ENCODE results near the gene AP5Z1.
A peak's percentile ranks its signal among the peaks of the same experiment; 100 is the strongest.

Gene AP5Z1

GRCh38 chr7:4753598-4754432 is 21.6 kb upstream of the AP5Z1 start:
- Mint-ChIP-seq H3K27ac (peak overlapping the region; percentile 69), H3K36me3 (ENCODE audit: low read depth) (peaks cover 66% of the 10 kb centered on the region)

GRCh38 chr7:4754433-4755010 is 20.9 kb upstream of the AP5Z1 start:
- Mint-ChIP-seq H3K36me3 (ENCODE audit: low read depth) (peaks cover 68% of the 10 kb centered on the region), H3K4me1 (ENCODE audit: low read depth) (peaks cover 19% of the 10 kb centered on the region), H3K9me3 (no peaks in the 10 kb centered on the region), H3K4me3 (no peak overlapping the region), H3K27me3 (no peaks in the 10 kb centered on the region), H3K27ac (no peak overlapping the region)
- no peak for DNase-seq

More at GRCh38 chr7:4753598-4754432, 21.6 kb upstream of the AP5Z1 start:
- Mint-ChIP-seq H3K4me3 (no peak overlapping the region), H3K27me3 (no peaks in the 10 kb centered on the region), H3K4me1 (ENCODE audit: low read depth) (peaks cover 22% of the 10 kb centered on the region), H3K9me3 (no peaks in the 10 kb centered on the region)
- peak; percentile 89 for DNase-seq

- no peak for DNase-seq
- Mint-ChIP-seq H3K36me3 (ENCODE audit: low read depth) (peaks cover 70% of the 10 kb centered on the region), H3K27me3 (no peaks in the 10 kb centered on the region), H3K4me3 (no peak overlapping the region), H3K4me1 (ENCODE audit: low read depth) (peaks cover 19% of the 10 kb centered on the region), H3K9me3 (no peaks in the 10 kb centered on the region), H3K27ac (no peak overlapping the region)
Measured at GRCh38 chr7:4755045-4755444, 20.4 kb upstream of the AP5Z1 start.

GRCh38 chr7:4758111-4758510 is 17.3 kb upstream of the AP5Z1 start:
- H3K27ac Mint-ChIP-seq, result no peak overlapping the region
- peaks cover 8% of the 10 kb centered on the region for H3K4me1 Mint-ChIP-seq (ENCODE audit: low read depth)
- no peaks in the 10 kb centered on the region for H3K27me3 Mint-ChIP-seq
- no peak overlapping the region for H3K4me3 Mint-ChIP-seq
- DNase-seq, result no peak
- H3K9me3 Mint-ChIP-seq, result no peaks in the 10 kb centered on the region
- H3K36me3 Mint-ChIP-seq (ENCODE audit: low read depth), result peaks cover 81% of the 10 kb centered on the region

- DNase-seq, result no peak
- H3K27ac Mint-ChIP-seq, result no peak overlapping the region
- peaks cover 1% of the 10 kb centered on the region for H3K4me1 Mint-ChIP-seq (ENCODE audit: low read depth)
- peaks cover 88% of the 10 kb centered on the region for H3K36me3 Mint-ChIP-seq (ENCODE audit: low read depth)
- H3K4me3 Mint-ChIP-seq, result no peak overlapping the region
- no peaks in the 10 kb centered on the region for H3K9me3 Mint-ChIP-seq
- H3K27me3 Mint-ChIP-seq, result no peaks in the 10 kb centered on the region
Measured at GRCh38 chr7:4758791-4759190, 16.6 kb upstream of the AP5Z1 start.

GRCh38 chr7:4759211-4759610 is 16.2 kb upstream of the AP5Z1 start:
- Mint-ChIP-seq H3K36me3 (ENCODE audit: low read depth) (peaks cover 89% of the 10 kb centered on the region), H3K4me1 (ENCODE audit: low read depth) (no peaks in the 10 kb centered on the region), H3K27me3 (no peaks in the 10 kb centered on the region), H3K27ac (no peak overlapping the region), H3K4me3 (no peak overlapping the region), H3K9me3 (no peaks in the 10 kb centered on the region)
- no peak for DNase-seq

- Mint-ChIP-seq H3K27ac (no peak overlapping the region), H3K36me3 (ENCODE audit: low read depth) (peaks cover 82% of the 10 kb centered on the region), H3K4me1 (ENCODE audit: low read depth) (no peaks in the 10 kb centered on the region), H3K27me3 (no peaks in the 10 kb centered on the region), H3K9me3 (no peaks in the 10 kb centered on the region), H3K4me3 (no peak overlapping the region)
- DNase-seq, result no peak
Measured at GRCh38 chr7:4760952-4761351, 14.5 kb upstream of the AP5Z1 start.

GRCh38 chr7:4762121-4763055 is 13.0 kb upstream of the AP5Z1 start:
- Mint-ChIP-seq H3K36me3 (ENCODE audit: low read depth) (peaks cover 82% of the 10 kb centered on the region), H3K4me1 (ENCODE audit: low read depth) (no peaks in the 10 kb centered on the region), H3K9me3 (no peaks in the 10 kb centered on the region), H3K27ac (no peak overlapping the region), H3K27me3 (no peaks in the 10 kb centered on the region), H3K4me3 (no peak overlapping the region)
- DNase-seq, result no peak

- H3K4me1 Mint-ChIP-seq (ENCODE audit: low read depth), result no peaks in the 10 kb centered on the region
- H3K36me3 Mint-ChIP-seq (ENCODE audit: low read depth), result peaks cover 79% of the 10 kb centered on the region
- no peaks in the 10 kb centered on the region for H3K9me3 Mint-ChIP-seq
- DNase-seq, result no peak
- no peaks in the 10 kb centered on the region for H3K27me3 Mint-ChIP-seq
- H3K4me3 Mint-ChIP-seq, result no peak overlapping the region
- H3K27ac Mint-ChIP-seq, result no peak overlapping the region
Measured at GRCh38 chr7:4763091-4763793, 12.2 kb upstream of the AP5Z1 start.

GRCh38 chr7:4763794-4764185 is 11.6 kb upstream of the AP5Z1 start:
- no peaks in the 10 kb centered on the region for H3K9me3 Mint-ChIP-seq
- H3K4me1 Mint-ChIP-seq (ENCODE audit: low read depth), result no peaks in the 10 kb centered on the region
- H3K27me3 Mint-ChIP-seq, result no peaks in the 10 kb centered on the region
- no peak overlapping the region for H3K4me3 Mint-ChIP-seq
- DNase-seq, result no peak
- H3K36me3 Mint-ChIP-seq (ENCODE audit: low read depth), result peaks cover 74% of the 10 kb centered on the region
- no peak overlapping the region for H3K27ac Mint-ChIP-seq

- peaks cover 69% of the 10 kb centered on the region for H3K36me3 Mint-ChIP-seq (ENCODE audit: low read depth)
- no peak overlapping the region for H3K4me3 Mint-ChIP-seq
- no peaks in the 10 kb centered on the region for H3K9me3 Mint-ChIP-seq
- no peaks in the 10 kb centered on the region for H3K4me1 Mint-ChIP-seq (ENCODE audit: low read depth)
- no peak for DNase-seq
- H3K27ac Mint-ChIP-seq, result no peak overlapping the region
- no peaks in the 10 kb centered on the region for H3K27me3 Mint-ChIP-seq
Measured at GRCh38 chr7:4764402-4765007, 10.9 kb upstream of the AP5Z1 start.

- Mint-ChIP-seq H3K4me1 (ENCODE audit: low read depth) (peaks cover 5% of the 10 kb centered on the region), H3K36me3 (ENCODE audit: low read depth) (peaks cover 67% of the 10 kb centered on the region)
- DNase-seq, result no peak
Measured at GRCh38 chr7:4765776-4766490, 9.5 kb upstream of the AP5Z1 start.

GRCh38 chr7:4766666-4767519 is 8.5 kb upstream of the AP5Z1 start:
- Mint-ChIP-seq H3K27me3 (no peaks in the 10 kb centered on the region), H3K9me3 (no peaks in the 10 kb centered on the region), H3K4me3 (no peak overlapping the region), H3K27ac (peak overlapping the region; percentile 29), H3K4me1 (ENCODE audit: low read depth) (peaks cover 5% of the 10 kb centered on the region), H3K36me3 (ENCODE audit: low read depth) (peaks cover 64% of the 10 kb centered on the region)
- DNase-seq, result no peak

More at GRCh38 chr7:4765776-4766490, 9.5 kb upstream of the AP5Z1 start:
- no peaks in the 10 kb centered on the region for H3K9me3 Mint-ChIP-seq
- no peak overlapping the region for H3K4me3 Mint-ChIP-seq
- H3K27ac Mint-ChIP-seq, result no peak overlapping the region
- H3K27me3 Mint-ChIP-seq, result no peaks in the 10 kb centered on the region

Measured in activated T-cell treated with anti-CD3 and anti-CD28 coated beads, Interleukin-2, amount 50 U/mL, for 24 hours (primary cell).